OCI-M2 (cell line): Measurements from ENCODE around the gene GALM.
"Not testable (repeated sequence)": the region's sequence is repeated elsewhere in the genome, so short reads cannot be mapped to it uniquely, and the experiment has no call there.

Experiments
- DNase-seq: peaks from one replicate; lab custom pipeline; 2025; ENCODE audit not compliant: unreplicated experiment; lab: John Stamatoyannopoulos, UW

Gene GALM

DNA sequence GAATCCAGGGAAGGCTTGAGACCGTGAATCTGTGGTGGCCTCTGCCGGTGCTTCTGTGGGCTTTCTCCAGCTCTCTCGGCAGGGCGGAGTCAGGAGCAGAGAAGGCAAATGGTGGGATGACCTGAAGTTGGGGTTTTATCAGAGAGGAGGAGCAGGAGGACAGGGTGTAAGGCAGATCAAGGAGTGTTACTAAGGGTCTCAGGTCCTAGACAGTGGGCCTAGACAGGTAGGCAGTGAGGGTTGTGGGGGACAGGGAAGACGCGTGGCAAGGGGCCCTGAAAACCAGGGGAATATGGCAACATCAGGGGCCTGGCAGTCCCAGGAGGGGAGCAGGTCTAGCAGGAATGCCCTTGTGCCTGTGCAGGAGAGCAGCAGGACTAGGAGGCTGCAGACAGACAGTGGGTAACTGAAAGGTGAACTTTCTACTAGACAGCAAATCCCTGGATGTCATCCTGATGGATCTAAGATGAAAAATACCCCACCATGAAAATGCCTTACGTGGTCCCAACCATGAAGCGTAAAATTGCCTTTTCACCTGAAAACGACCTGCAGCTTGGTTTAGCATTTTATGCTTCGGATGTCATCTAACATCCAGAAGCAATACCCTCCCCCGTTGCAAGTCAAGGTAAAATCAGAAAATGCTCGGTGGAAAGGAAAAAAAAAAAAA lies 43.1 kb downstream of the GALM start:
- DNase-seq: no peak

DNA sequence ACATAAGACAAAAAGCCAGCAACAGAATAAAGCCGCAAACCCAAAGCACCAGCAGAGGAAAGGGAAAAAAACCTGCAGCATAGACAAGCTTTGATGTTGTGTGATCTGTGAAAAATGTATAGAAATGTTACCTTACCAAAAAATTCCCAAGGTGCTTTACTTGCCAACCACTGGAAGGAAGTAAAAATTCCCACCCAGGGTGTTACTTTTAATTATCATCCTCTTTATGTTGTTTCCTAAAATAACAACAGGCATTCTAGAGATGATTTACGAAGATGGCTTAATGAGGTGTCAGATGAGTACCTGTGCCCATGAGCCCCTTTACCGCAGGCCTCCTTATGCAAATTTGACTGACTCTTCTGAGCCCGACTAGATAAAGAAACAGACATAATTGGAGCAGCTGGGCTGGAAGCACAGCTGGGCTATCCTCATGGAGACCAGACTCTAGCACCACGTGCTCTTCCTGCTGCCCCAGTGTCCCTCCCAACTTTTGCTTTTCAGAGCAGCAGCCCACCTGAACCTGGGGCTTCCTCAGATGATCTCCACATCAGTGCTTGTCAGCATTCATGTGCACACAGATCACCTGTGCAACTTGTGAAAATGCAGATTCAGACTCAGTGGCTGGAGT lies 43.8 kb downstream of the GALM start:
- no peak for DNase-seq

DNA sequence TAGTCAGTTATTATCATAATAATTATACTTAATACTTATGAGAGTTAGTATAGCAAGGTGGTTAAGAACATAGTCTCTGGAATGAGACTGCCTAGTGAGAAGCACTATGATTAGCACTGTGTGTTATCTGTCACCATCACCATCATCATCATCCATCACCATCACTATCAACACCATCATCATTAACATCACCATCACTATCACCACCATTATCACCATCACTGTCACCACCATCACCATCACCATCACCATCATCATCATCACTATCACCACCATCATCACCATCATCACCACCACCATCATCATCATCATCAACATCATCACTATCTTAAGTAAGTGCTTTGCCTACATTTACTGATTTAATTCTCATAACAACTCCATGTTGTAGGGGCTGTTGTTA lies 45.6 kb downstream of the GALM start:
- DNase-seq: no peak

DNA sequence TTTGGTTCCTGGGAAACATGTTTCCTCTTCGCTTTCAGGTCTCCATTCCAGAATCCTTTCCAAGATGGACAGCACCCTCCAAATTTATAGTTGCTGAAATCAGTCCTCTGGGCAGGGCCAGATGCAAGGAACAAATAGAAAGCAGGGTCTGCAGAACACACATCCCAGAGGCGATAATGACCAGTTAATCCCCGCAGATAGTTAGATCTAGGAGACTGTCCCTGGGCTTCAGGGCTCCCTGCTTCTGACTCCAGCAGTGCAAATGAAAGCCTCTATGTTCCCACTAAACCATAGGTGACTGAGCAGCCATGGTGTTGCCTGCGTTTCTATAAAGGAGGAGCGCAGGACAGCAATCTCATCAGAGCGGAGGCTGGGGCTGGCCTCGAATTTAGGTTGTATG lies 46.5 kb downstream of the GALM start:
- no peak for DNase-seq

DNA sequence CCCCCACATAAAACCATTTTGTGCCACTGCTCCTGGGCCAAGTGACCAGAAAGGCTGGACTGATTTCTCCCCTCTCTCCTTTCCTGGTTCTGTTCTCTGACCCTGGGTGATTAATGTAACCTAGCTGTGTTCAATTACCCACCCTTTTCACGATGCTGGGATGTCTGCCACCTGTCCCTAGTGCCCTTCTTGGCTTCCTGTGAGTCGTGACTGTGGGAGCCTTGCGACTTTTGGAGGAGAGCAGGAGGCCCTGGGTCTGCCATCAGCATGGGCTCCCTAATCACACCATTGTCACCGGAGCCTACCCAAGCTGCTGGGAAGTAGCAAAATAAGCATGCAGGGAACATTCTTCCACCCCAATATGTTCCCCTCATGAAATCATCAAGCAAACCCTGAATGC lies 47.0 kb downstream of the GALM start:
- no peak for DNase-seq

DNA sequence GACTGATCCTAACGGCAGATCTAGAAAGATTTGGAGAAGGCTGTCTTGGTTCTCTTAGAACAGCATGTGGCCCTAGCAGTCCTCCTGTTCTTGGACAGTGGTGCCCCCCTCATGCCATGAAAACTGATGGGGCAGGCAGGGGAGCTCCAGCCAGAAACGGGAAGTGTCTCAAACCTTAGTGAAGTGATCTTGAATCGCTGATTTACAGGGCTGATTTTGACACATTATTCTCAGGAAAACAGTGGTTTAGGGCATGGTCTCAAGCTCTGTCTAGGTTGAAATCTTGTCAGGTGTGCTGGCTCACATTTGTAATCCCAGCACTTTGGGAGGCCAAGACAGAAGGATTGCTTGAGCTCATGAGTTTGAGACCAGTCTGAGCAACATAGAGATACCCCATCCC lies 47.4 kb downstream of the GALM start:
- DNase-seq: no peak

DNA sequence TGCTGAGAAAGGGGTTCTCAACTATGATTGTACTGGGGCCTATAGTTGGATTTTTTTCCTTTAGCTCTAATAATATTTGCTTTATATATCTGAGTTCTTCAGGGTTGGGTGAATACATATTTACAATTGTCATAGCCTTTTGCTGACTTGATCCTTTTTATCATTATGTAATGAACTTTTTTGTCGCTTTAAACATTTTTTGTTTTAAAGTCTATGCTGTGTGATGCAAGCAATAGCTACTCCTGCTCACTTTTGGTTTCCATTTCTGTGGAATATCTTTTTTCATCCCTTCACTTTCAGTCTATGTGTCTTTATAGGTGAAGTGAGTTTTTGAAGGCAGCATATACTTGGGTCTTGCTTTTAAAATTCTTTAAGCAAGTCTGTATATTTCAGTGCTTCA lies 49.0 kb downstream of the GALM start:
- not testable (repeated sequence) for DNase-seq

DNA sequence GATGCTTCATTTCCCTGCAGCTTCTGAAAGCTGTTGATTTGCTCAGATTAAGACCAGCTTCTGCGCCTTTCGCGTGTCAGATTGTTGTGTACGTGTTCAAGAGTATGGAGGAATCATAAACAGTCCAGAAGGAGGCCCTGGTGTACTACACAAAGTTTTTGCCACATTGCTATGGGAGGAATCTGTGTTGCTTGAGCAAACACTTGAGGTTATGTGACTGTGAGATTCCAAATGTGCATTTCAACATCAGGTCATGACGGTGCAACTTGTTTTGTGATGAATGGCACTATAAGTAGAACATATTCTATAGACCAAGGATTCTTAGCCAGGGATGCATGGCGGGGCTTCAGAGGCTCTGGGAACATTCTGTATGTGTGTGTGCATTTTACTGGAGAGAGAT lies 50.3 kb downstream of the GALM start:
- DNase-seq: no peak

DNA sequence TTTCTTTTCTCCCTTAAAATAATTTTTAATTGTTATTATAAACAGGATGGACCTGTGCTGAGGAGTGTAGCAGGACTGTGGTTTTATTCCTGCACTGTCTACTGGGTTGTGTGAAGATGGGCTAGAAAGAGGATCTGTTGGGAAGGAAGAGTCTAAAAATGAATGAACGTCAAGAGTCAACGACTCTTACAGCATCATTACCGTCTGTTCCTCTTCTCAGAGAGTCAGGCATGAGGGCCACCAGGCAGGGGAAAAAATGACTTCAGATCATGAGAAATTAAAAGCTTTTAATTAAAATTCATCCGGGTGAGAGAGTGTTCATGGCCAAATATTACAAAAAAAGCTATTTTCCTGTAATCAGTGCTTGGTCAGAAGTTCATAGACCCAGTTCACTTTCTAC lies 52.7 kb downstream of the GALM start:
- no peak for DNase-seq

DNA sequence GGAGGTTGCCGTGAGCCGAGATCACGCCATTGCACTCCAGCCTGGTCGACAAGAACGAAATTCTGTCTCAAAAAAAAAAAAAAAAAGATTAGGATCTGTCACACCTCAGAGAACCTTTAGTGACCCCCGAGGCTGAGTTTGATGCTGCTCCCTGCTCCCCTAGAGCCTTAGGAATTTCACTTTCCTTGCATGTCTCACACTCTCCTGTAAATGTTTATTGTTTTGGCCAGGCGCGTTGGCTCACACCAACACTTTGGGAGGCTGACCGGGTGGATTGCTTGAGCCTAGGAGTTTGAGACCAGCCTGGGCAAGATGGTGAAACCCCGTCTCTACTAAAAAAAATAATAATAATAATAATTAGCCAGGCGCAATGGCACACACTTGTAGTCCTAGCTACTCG lies 53.8 kb downstream of the GALM start:
- DNase-seq: no peak

DNA sequence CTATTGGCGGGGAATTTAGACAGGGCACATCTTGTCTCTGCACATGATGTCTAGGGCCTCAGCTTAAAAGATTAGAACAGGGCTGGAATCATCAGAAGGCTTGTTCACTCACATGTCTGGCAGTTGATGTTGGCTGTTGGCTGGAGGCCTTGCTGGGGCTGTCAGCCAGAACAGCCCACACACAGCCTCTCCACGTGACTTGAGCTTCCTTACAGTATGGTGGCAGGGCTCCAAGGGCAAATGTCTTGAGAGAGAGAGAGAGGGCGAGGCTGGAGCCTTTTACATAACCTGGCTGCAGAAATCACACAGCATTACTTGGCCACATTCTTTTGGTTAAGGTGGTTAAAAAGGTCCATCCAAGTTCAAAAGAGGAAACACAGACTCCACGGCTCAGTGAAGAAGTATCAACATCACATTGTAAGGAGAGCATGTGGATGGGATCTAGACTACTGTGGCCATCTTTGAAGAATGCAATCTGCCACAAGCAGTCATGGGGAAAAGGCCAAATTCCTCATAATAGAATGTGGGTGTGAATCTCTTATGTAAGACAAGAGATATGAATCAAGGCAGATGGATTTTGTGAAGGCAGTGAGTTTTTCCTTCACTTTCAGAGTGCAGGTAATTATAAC lies 54.8 kb downstream of the GALM start:
- no peak for DNase-seq

DNA sequence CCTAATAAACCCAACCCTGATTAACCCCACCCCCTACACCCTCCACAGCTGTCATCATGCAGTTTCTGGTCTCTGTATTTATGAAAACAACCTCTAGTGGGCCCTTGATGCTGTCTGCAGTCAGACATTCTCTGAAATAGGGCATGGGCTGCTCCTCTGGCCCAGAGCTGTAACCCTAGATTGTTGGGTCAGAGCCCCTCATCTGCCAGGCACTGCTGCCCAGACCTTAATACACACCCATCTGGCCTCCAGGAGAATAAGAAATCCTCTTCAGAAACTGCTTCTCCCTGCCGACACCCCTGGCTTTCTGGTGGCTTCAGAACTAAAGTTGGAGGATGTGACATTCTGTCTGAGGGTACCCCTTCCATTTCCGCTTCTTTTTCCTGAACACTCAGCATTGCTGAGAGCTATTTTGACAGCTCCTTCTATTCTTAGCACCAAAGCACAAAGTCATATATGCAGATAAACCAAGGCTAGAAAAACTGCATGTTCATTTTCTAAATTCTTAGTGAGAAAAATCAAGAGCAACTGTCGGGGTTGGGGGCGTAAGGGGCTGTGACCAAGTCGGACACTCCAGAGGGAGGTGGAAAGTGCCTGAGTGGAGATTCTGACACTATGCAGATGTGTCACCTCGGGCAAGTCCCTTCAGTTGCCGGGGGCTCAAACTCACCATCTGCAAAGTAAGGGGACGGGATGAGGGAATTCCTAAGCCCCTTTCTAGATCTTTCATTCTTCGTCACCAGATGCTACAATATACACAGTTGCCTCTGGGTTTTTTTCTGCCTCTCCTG lies 56.6 kb downstream of the GALM start:
- DNase-seq: no peak

DNA sequence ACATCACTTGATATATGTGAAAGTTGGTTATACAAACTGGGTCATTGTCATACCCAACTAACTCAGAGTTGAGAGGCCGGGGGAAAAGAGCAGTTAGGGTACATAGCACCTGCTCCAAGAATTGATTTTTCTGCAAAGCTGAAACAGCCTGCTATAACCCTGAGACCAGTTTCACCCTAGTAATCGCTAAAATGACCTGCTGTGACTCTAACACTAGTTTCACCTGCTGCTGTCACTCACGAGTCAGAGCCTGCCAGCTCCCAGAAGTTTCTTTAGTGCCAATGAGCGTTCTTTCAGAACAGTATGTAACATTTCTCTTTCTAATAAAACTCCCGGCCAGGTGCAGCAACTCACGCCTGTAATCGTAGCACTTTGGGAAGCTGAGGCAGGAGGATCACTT lies 57.3 kb downstream of the GALM start:
- DNase-seq: no peak

DNA sequence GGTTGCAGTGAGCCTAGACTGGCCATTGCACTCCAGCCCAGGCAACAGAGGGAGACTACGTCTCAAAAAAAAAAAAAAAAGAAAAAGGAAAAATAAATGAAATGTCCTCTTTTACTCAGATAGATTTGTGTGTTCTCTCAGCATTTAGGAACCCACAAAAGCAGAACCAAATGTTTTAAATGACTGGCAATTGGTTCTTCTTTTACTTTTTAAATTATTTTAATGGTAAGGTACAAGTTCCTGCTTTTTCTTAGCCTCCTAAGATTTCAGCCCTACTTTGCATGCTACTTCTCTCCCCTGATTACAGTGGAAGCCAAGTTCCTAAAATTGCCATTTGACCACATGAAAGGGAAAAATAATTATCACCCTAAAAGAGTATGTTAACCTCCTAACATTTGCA lies 61.7 kb downstream of the GALM start:
- no peak for DNase-seq

DNA sequence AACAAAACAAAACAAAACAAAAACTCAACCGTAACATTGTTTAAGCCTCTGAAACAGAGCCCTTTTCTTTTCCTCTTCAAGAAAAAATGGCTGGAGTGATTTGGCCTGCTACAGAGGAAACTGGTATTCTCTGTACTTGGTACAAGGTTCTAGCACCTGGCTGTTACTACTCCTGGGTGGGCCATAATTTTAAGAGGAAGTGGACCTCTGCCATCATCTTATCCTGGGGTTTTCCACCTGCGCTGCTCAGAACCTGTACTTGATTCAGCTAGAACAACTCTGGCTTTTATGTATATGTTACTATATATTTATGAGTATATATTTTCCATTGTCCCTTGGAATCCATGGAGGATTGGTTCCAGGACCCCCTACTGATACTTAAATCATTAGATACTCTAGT lies 62.8 kb downstream of the GALM start:
- no peak for DNase-seq

DNA sequence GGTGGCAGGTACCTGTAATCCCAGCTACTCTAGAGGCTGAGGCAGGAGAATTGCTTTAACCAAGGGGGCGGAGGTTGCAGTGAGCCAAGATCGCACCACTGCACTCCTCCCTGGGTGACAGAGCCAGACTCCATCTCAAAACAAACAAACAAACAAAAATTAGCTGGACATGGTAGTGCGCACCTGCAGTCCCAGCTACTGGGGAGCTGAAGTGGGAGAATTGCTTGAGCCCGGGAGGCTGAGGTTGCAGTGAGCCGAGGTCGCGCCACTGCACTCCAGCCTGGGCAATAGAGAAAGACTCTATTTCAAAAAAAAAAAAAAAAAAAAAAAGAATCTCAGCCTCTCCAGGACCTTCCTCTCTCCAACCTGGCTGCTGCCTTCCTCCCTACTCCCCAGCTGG lies 65.2 kb downstream of the GALM start:
- DNase-seq: no peak

DNA sequence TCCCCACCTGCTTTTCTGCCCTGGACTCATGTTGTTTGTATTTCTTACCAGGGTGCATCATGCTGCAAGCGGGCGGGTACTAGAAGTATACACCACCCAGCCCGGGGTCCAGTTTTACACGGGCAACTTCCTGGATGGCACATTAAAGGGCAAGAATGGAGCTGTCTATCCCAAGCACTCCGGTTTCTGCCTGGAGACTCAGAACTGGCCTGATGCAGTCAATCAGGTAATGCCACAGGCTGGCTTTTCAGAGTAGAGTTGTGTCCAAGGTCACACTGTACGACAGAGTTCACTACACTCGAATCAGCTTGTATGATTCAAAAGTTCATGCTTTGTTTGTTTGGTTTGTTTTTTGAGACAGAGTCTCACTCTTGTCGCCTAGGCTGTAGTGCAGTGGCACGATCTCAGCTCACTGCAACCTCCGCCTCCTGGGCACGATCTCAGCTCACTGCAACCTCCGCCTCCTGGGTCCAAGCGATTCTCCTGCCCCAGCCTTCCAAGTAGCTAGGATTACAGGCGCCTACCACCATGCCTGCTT lies 65.8 kb downstream of the GALM start:
- no peak for DNase-seq

DNA sequence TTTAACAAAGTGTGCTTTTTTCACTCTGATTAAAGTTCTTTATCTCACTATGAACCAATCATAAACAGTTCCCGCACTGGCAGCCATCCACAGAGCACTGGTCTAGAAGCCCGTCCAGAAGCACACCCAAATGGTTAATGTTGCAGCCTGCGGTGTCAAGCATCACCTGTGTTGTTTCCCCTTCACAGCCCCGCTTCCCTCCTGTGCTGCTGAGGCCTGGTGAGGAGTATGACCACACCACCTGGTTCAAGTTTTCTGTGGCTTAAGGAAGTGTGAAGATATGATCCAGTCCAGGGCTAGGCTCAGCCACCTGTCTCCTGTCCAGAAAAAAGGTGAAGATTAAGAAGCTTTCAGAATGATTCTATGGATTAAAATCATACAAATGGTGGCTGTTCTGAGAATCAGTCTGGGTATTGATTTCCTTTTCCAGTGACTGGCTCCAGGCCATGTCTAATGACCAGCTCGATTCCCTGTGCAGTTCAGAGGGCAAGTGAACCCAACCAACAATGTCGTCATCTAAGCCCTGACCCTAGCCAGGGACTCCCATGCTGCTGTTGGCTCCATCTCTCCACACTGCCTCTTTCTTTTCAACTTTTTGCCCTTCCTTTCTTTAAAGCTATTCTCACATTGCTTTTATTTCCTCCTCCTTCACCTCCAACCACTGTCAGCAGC lies 67.5 kb downstream of the GALM start:
- DNase-seq: no peak

DNA sequence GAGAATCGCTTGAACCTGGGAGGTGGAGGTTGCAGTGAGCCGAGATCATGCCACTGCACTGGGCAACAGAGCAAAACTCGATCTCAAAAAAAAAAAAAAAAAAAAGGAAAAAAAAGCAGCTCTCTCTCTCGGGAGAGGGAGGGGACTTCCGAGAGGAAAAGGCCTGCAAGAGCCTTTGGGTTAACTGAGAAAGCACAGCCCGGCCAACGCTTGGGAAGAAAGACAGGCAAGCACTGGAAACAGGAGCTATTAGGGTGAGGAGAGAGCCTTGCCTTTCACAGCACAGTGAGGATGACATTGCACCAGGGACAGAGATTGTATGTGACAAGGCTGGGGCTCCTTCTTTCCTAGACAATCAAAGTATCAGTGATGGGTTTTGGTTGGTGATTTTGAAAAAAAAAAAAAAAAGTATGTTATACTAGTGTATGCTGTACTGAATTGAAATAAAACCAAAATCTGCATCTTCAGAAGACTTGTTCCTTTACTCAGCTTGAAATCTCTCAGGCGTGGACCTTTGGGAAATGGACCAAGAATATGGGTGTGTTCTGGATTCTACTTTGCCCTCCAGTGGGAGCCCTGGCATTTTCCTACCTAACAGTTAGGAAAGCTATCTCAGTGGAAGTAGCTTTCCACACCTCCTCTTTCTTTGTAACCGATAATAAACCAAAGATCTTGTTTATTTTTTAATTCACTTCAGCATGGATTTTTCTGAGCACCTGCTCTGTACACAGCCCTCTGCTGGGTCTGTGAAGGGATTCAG lies 68.6 kb downstream of the GALM start:
- no peak for DNase-seq

DNA sequence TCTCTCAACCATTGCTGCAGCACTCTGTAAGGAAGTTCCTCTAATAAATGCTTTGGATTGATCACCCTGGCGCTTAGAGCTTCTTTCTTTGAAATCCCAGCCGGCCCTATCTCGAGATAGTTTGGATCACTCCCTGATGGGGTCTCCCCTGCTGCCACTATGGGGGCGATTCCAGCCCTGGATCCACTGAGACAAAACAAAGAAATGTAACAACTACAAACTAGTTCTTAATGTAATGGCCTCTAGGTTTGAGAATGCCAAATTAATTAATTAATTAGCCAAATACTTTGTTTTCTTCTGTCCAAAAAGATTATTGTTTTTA lies 70.0 kb downstream of the GALM start:
- no peak for DNase-seq
